Measurements from ENCODE around the gene LYPLAL1. TPM values are rescaled to one million over a fixed set of nuclear protein-coding genes. Genes with fewer than 3 reads are reported as not detected.
"Not testable (repeated sequence)": the region's sequence is repeated elsewhere in the genome, so short reads cannot be mapped to it uniquely, and the experiment has no call there.

LYPLAL1 gene
- total RNA-seq, 6 donors from 2014 or later, result 11.7 to 42.7 (median 26.0) TPM

DNA sequence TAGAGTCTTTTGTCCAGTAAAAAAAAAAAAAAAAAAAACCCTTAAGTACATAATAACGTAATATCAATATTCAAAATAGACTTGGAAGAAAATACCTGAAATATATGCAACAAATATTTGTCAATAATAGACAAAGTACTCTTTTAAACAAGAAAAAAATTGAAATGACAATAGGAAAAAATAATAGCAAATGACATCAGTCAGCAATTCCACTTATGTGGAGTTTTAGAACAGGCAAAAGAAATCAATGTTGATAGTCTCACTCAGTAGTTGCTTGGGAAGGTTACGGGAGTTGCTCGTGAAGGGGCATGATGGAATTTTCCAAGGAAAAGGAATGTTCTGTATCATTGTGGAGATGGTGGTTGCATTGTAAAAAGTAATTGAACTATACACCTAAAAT lies 16.9 kb downstream of the LYPLAL1 start:
- 87 to 95% methylated on average over 3 of the region's 3 CpGs for WGBS, 2 donors
- H3K27me3 ChIP-seq, result no peaks in the 10 kb centered on the region
- peaks cover 0 to 2% (median 0%) of the 10 kb centered on the region in 4 donors for H3K36me3 ChIP-seq

DNA sequence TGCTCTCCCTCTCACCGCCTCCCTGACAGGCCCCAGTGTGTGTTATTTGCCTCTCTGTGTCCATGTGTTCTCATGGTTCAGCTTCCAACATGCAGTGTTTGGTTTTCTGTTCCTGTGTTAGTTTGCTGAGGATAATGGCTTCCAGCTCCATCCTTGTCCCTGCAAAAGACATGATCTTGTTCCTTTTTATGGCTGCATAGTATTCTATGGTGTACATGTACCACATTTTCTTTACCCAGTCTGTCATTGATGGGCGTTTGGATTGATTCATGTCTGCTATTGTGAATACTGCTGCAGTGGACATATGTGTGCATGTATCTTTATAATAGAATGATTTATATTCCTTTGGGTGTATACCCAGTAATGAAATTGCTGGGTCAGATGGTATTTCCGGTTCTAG lies 22.2 kb downstream of the LYPLAL1 start:
- DNase-seq; ATAC-seq (ENCODE audit: low FRiP score in 2 of 2); H3K27me3 ChIP-seq; H3K9me3 ChIP-seq; H3K4me1 ChIP-seq; H3K27ac ChIP-seq; H3K4me3 ChIP-seq: not testable (repeated sequence)
- WGBS, 2 donors, result 91 to 96% methylated on average over 3 of the region's 3 CpGs
- peaks cover 0 to 10% (median 0%) of the 10 kb centered on the region in 4 donors for H3K36me3 ChIP-seq

More for the DNA sequence above, 16.9 kb downstream of the LYPLAL1 start:
- TF ChIP-seq, protein P1, sequence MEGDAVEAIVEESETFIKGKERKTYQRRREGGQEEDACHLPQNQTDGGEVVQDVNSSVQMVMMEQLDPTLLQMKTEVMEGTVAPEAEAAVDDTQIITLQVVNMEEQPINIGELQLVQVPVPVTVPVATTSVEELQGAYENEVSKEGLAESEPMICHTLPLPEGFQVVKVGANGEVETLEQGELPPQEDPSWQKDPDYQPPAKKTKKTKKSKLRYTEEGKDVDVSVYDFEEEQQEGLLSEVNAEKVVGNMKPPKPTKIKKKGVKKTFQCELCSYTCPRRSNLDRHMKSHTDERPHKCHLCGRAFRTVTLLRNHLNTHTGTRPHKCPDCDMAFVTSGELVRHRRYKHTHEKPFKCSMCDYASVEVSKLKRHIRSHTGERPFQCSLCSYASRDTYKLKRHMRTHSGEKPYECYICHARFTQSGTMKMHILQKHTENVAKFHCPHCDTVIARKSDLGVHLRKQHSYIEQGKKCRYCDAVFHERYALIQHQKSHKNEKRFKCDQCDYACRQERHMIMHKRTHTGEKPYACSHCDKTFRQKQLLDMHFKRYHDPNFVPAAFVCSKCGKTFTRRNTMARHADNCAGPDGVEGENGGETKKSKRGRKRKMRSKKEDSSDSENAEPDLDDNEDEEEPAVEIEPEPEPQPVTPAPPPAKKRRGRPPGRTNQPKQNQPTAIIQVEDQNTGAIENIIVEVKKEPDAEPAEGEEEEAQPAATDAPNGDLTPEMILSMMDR (IDR thresholded peaks at IDR 0.05), result no peak
- TF ChIP-seq EP300 (IDR thresholded peaks at IDR 0.05), result no peak
- no peak for TF ChIP-seq POLR2A (IDR thresholded peaks at IDR 0.05)
- TF ChIP-seq POLR2AphosphoS5 (IDR thresholded peaks at IDR 0.05), result no peak
- Histone ChIP-seq H3K9me3 (no peaks in the 10 kb centered on the region), H3K4me3 (no peak overlapping the region), H3K4me1 (peaks cover 14 to 24% (median 19%) of the 10 kb centered on the region in 4 donors), H3K27ac (no peak overlapping the region)
- no peak for ATAC-seq (ENCODE audit: low FRiP score in 2 of 2)
- no peak for DNase-seq

GRCh38 chr1:219201656-219202055 lies 28.0 kb downstream of the LYPLAL1 start:
- Histone ChIP-seq H3K36me3 (peaks cover 0 to 2% (median 0%) of the 10 kb centered on the region in 4 donors), H3K27ac (no peak overlapping the region), H3K27me3 (no peaks in the 10 kb centered on the region), H3K4me1 (no peaks in the 10 kb centered on the region), H3K4me3 (no peak overlapping the region), H3K9me3 (no peaks in the 10 kb centered on the region)
- 91 to 95% methylated on average over 3 of the region's 3 CpGs for WGBS, 2 donors
- ATAC-seq (ENCODE audit: low FRiP score in 2 of 2) (no peak), DNase-seq (no peak)
- TF ChIP-seq, protein P1 (IDR thresholded peaks at IDR 0.05), result no peak
- TF ChIP-seq POLR2A (IDR thresholded peaks at IDR 0.05) (no peak), EP300 (IDR thresholded peaks at IDR 0.05) (no peak), POLR2AphosphoS5 (IDR thresholded peaks at IDR 0.05) (no peak)

DNA sequence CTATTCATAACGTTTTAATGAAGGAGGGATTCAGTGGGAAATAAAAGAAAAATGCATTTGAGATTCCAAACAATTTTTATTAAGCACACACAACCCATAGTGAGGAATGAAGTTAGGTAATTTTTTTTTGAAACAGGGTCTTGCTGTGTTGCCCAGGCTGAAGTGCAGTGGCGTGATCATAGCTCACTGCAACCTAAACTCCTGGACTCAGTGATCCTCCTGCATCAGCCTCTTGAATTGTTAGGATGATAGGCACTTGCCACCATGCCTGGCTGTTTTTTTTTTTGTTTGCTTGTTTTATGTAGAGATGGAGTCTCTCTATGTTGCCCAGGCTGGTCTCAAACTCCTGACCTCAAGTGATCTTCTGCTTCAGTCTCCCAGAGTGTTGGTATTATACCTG lies 28.9 kb downstream of the LYPLAL1 start:
- TF ChIP-seq EP300 (IDR thresholded peaks at IDR 0.05) (no peak), POLR2AphosphoS5 (IDR thresholded peaks at IDR 0.05) (no peak), POLR2A (IDR thresholded peaks at IDR 0.05) (no peak)
- TF ChIP-seq, protein P1 (IDR thresholded peaks at IDR 0.05), result no peak
- H3K4me1 ChIP-seq, result no peaks in the 10 kb centered on the region
- H3K36me3 ChIP-seq, result no peaks in the 10 kb centered on the region
- DNase-seq (no peak), ATAC-seq (ENCODE audit: low FRiP score in 2 of 2) (no peak)
- 72 to 85% methylated on average over 2 of the region's 2 CpGs for WGBS, 2 donors
- no peak overlapping the region for H3K27ac ChIP-seq
- no peaks in the 10 kb centered on the region for H3K9me3 ChIP-seq
- no peaks in the 10 kb centered on the region for H3K27me3 ChIP-seq
- no peak overlapping the region for H3K4me3 ChIP-seq

- Histone ChIP-seq H3K4me1 (no peaks in the 10 kb centered on the region), H3K27ac (no peak overlapping the region), H3K9me3 (no peaks in the 10 kb centered on the region), H3K4me3 (no peak overlapping the region), H3K36me3 (no peaks in the 10 kb centered on the region), H3K27me3 (no peaks in the 10 kb centered on the region)
- TF ChIP-seq, protein P1 (IDR thresholded peaks at IDR 0.05), result no peak
- TF ChIP-seq POLR2AphosphoS5 (IDR thresholded peaks at IDR 0.05) (no peak), POLR2A (IDR thresholded peaks at IDR 0.05) (no peak)
- DNase-seq, result no peak
- 94 to 98% methylated on average over 2 of the region's 2 CpGs for WGBS, 2 donors
- ATAC-seq (ENCODE audit: low FRiP score in 2 of 2), result no peak
Observed at GRCh38 chr1:219206350-219206749, 32.7 kb downstream of the LYPLAL1 start.
